OCI-LY3 (cell line): ENCODE results near the gene DEFB123.

Experiments
- H2AFZ ChIP-seq: fragments of 200-600, 300-600 bp; shearing (Covaris generic); 2 replicates; pipeline ENCODE4 v1.6.0; 2014; ENCODE audit warnings: antibody characterized with exemption, low read depth, low read length
- H3K27ac ChIP-seq: fragments of 200-600, 300-600 bp; sonication (generic); 2 replicates; pipeline ENCODE4 v1.5.1; 2014; ENCODE audit warnings: mild to moderate bottlenecking, low read length, moderate library complexity, mixed read lengths
- H3K27me3 ChIP-seq: fragments of 200-600, 300-600 bp; sonication (generic); 2 replicates; pipeline ENCODE4 v1.6.1; 2014; ENCODE audit warnings: low read depth, low read length, mixed read lengths
- H3K36me3 ChIP-seq: fragments of 200-600, 300-600 bp; sonication (generic); replicated peaks from 2 replicates; pipeline ENCODE3; 2014; ENCODE audit warnings: low read depth, low read length, mixed read lengths
- H3K4me1 ChIP-seq: fragments of 300-600, 200-600 bp; sonication (generic); 2 replicates; pipeline ENCODE4 v1.6.1; 2014; ENCODE audit warnings: low read length, mixed read lengths
- H3K4me2 ChIP-seq: fragments of 200-600, 300-600 bp; sonication (generic); 2 replicates; pipeline ENCODE4 v1.6.1; 2014; ENCODE audit warnings: low read length, mixed read lengths
- H3K4me3 ChIP-seq: fragments of 300-600, 200-600 bp; sonication (generic); 2 replicates; pipeline ENCODE4 v1.5.1; 2014; ENCODE audit warnings: antibody characterized with exemption, mild to moderate bottlenecking, low read length, moderate library complexity
- H3K79me2 ChIP-seq: fragments of 300-600, 200-600 bp; shearing (Covaris generic); 2 replicates; pipeline ENCODE4 v1.6.1; 2014; ENCODE audit warnings: mild to moderate bottlenecking, low read length, mixed read lengths
- H3K9ac ChIP-seq: fragments of 300-600, 200-600 bp; shearing (Covaris generic); 2 replicates; pipeline ENCODE4 v1.6.0; 2014; ENCODE audit warnings: mild to moderate bottlenecking, low read length, moderate library complexity
- H3K9me3 ChIP-seq: fragments of 200-600, 300-600 bp; shearing (Covaris generic); 2 replicates; pipeline ENCODE4 v1.6.1; 2014; ENCODE audit warnings: low read length, mixed read lengths; ENCODE audit not compliant: insufficient read depth
- H4K20me1 ChIP-seq: fragments of 200-600, 300-600 bp; sonication (generic); 2 replicates; pipeline ENCODE4 v1.6.1; 2016; ENCODE audit warnings: low read length, mixed read lengths; ENCODE audit not compliant: insufficient read depth
- EZH2phosphoT487 ChIP-seq: fragments of 200-600 bp; shearing (Covaris generic); IDR thresholded peaks from 2 replicates; pipeline ENCODE4 v1.6.1; 2018; ENCODE audit warnings: antibody characterized with exemption, mixed run types, low read depth
- TF ChIP-seq, protein P1 (sequence below): fragments of 200-600, 300-600 bp; sonication (generic); IDR thresholded peaks from 2 replicates; pipeline ENCODE4 v1.5.1; 2014; ENCODE audit warnings: antibody characterized with exemption, low read length, low read depth

The DEFB123 gene

DNA sequence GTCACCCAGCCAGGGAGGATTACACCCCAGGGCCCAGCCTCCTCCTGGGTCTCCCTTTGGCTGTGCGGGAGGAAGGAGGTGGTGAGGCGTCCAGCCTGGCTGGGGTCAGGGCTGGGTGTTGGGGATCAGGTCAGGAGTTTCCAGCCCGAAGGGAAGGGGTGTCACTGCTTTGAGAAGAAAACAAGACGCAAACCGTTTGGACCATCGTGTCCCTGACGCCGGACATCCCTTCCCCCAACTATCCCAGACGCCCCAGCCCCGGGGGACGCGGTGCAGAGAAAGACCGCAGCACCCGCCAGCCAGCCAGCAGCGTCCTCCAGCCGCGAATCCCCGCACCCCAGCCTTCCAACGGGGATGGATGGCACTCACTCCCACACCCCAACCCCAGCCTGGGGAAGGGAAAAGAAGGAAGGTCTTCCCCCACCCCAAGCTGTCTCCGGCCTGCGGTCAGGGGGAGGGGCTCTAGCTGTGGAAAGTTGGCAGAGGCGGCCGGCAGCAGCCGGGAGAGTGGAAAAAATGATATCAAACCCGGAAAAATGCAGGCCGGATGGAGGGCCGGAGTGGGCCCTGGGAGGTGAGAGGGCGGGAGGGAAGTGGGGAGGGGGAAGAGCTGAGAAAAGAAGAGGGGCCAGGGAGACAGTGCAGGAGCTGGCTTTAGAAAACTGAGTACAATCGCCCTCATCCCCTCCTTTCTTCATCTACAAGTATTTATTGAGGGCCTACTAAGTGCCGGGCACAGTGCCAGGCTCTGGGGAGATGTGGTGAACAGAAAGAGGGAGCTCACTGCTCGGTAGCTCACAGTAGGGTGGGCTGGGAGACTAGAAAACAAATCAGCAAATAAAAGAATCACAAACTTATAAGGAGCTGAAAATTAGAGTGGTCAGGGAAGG lies 45.3 kb downstream of the DEFB123 start:
- no peaks in the 10 kb centered on the region for H3K9me3 ChIP-seq
- no peak overlapping the region for H3K4me3 ChIP-seq
- no peaks in the 10 kb centered on the region for H3K27me3 ChIP-seq
- TF ChIP-seq EZH2phosphoT487 = no peak
- TF ChIP-seq, protein P1, sequence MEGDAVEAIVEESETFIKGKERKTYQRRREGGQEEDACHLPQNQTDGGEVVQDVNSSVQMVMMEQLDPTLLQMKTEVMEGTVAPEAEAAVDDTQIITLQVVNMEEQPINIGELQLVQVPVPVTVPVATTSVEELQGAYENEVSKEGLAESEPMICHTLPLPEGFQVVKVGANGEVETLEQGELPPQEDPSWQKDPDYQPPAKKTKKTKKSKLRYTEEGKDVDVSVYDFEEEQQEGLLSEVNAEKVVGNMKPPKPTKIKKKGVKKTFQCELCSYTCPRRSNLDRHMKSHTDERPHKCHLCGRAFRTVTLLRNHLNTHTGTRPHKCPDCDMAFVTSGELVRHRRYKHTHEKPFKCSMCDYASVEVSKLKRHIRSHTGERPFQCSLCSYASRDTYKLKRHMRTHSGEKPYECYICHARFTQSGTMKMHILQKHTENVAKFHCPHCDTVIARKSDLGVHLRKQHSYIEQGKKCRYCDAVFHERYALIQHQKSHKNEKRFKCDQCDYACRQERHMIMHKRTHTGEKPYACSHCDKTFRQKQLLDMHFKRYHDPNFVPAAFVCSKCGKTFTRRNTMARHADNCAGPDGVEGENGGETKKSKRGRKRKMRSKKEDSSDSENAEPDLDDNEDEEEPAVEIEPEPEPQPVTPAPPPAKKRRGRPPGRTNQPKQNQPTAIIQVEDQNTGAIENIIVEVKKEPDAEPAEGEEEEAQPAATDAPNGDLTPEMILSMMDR = no peak
- H3K4me1 ChIP-seq = no peaks in the 10 kb centered on the region
- no peak overlapping the region for H3K4me2 ChIP-seq
- H3K79me2 ChIP-seq = no peaks in the 10 kb centered on the region
- no peak overlapping the region for H3K27ac ChIP-seq
- no peak overlapping the region for H3K9ac ChIP-seq
- H4K20me1 ChIP-seq = no peaks in the 10 kb centered on the region
- H2AFZ ChIP-seq = no peak overlapping the region
- H3K36me3 ChIP-seq = no peaks in the 10 kb centered on the region

DNA sequence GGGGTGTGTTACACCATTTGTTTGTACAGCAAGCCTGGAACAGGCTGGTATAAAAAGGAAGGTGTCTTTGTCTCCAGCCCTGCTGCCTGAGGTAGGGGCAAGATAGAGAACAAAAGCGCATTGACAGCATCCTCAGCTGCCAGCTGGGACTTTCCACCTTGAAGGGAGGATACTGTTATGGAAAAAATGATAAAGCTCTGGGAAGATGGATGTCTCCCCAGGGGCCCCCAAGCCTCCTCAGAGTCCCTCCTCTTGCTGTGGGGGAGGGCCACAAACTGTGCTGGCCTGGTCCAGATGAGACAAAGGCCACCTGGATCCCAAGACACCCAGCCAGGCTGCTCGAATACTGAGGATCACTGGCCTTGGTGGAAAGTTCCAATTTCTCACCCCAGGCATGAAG lies 47.7 kb downstream of the DEFB123 start:
- no peak overlapping the region for H2AFZ ChIP-seq
- H3K36me3 ChIP-seq = no peaks in the 10 kb centered on the region
- no peak for TF ChIP-seq EZH2phosphoT487
- TF ChIP-seq, protein P1 = no peak

DNA sequence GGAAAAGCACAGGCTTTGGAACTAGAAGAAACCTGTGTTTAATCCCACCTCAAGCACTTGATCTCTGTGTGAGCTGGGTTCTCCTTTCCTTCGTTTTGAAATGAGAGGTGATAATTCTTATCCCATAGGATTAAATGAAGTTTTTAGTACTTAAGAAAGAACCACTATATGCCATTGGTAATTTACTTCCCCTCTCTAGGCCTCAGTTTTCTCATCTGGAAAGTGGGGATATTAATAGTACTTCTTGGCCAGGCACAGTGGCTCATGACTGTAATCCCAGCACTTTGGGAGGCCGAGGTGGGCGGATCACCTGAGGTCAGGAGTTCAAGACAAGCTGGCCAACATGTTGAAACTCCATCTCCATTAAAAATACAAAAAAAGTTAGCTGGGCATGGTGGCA lies 48.7 kb downstream of the DEFB123 start:
- no peak overlapping the region for H2AFZ ChIP-seq
- no peaks in the 10 kb centered on the region for H4K20me1 ChIP-seq
- no peak overlapping the region for H3K4me2 ChIP-seq
- no peak overlapping the region for H3K9ac ChIP-seq
- H3K36me3 ChIP-seq = no peaks in the 10 kb centered on the region
- no peak overlapping the region for H3K27ac ChIP-seq
- no peak for TF ChIP-seq EZH2phosphoT487
- TF ChIP-seq, protein P1 = no peak
- no peak overlapping the region for H3K4me3 ChIP-seq
- no peaks in the 10 kb centered on the region for H3K4me1 ChIP-seq
- no peaks in the 10 kb centered on the region for H3K9me3 ChIP-seq
- H3K27me3 ChIP-seq = no peaks in the 10 kb centered on the region
- no peaks in the 10 kb centered on the region for H3K79me2 ChIP-seq

More for the DNA sequence above, 47.7 kb downstream of the DEFB123 start:
- Histone ChIP-seq H3K4me1 (no peaks in the 10 kb centered on the region), H4K20me1 (no peaks in the 10 kb centered on the region), H3K4me2 (no peak overlapping the region), H3K9ac (no peak overlapping the region), H3K4me3 (no peak overlapping the region), H3K27me3 (no peaks in the 10 kb centered on the region), H3K27ac (no peak overlapping the region), H3K9me3 (no peaks in the 10 kb centered on the region), H3K79me2 (no peaks in the 10 kb centered on the region)

DNA sequence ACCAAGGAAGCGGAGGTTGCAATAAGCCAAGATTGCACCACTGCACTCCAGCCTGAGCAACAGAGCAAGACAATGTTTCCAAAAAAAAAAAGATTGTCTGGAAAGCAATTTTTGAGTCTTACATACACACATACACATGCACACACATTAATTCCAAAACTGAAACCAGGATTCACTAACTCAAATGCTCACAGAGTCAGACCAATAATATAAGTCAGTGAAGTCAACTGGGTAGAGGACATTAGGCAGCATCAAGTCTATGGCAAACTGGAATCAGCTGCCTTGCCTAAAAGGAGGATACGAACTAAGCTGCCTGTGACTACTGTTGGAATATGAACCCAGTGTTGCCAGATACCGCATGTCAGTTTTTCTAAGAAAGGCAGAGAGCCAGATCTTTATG lies 50.3 kb downstream of the DEFB123 start:
- H2AFZ ChIP-seq = no peak overlapping the region
- no peaks in the 10 kb centered on the region for H3K4me1 ChIP-seq
- TF ChIP-seq, protein P1 = no peak
- no peak for TF ChIP-seq EZH2phosphoT487
- H4K20me1 ChIP-seq = no peaks in the 10 kb centered on the region
- H3K79me2 ChIP-seq = no peaks in the 10 kb centered on the region
- no peak overlapping the region for H3K4me2 ChIP-seq
- H3K9me3 ChIP-seq = no peaks in the 10 kb centered on the region
- no peak overlapping the region for H3K27ac ChIP-seq
- H3K27me3 ChIP-seq = peaks cover 11% of the 10 kb centered on the region
- no peak overlapping the region for H3K4me3 ChIP-seq
- no peaks in the 10 kb centered on the region for H3K36me3 ChIP-seq
- H3K9ac ChIP-seq = no peak overlapping the region
